HCT116 (cell line): ENCODE measurements around the gene ATF7. TPM values are rescaled to one million over a fixed set of nuclear protein-coding genes. Genes with fewer than 3 reads are reported as not detected.

Experiments
- ATAC-seq: fragments of 200-7000 bp; cut with Tn5 transposase; 2 replicates; pipeline ENCODE4 v1.9.1; 2020; ENCODE audit warnings: mild to moderate bottlenecking, moderate library complexity
- BruUV-seq: library from RNA; stranded (reverse); fragments of 400-500 nt; replicated peaks from 2 replicates; lab custom pipeline; 2021; lab: Mats Ljungman, UMichigan
- CTCF ChIA-PET: fragments of 300-600 bp; sonication (Branson Sonifier 250); formaldehyde crosslinking; loops from one replicate; lab custom pipeline; 2021; ENCODE audit warnings: antibody characterized with exemption; lab: Charles Lee
- POLR2A ChIA-PET: fragments of 300-600, 350-600 bp; sonication (Branson Sonifier 250); formaldehyde crosslinking; loops from one replicate; lab custom pipeline; 2021; ENCODE audit warnings: antibody characterized with exemption; lab: Charles Lee
- RAD21 ChIA-PET, 2 experiments: fragments of 300-600 bp; sonication (Branson Sonifier 250); formaldehyde crosslinking; loops; one replicate each; lab custom pipeline; 2023; ENCODE audit warnings: low total read pairs in 2 of 2; ENCODE audit not compliant: uncharacterized antibody in 2 of 2, unreplicated experiment in 2 of 2, low non-redundant PET in 1 of 2; lab: Charles Lee
- DNase-seq: peaks from one replicate; pipeline ENCODE4 v3.0.0-alpha.2; 2010; ENCODE audit warnings: low read depth, low spot score
- H2AFZ ChIP-seq: fragments of 200-600 bp; shearing (Covaris generic), sonication (generic); 2 replicates; pipeline ENCODE4 v1.6.1; 2017; ENCODE audit warnings: low read depth, mixed run types, mixed read lengths, antibody characterized with exemption, low read length; ENCODE audit not compliant: poor library complexity, severe bottlenecking
- H3K27ac ChIP-seq: 2 replicates; pipeline ENCODE4 v1.5.1; 2012; ENCODE audit warnings: low read depth, low read length
- H3K27me3 ChIP-seq: fragments of 200-600 bp; sonication (generic); 2 replicates; pipeline ENCODE4 v1.6.1; 2016; ENCODE audit warnings: mixed run types, low read length, mixed read lengths; ENCODE audit not compliant: insufficient read depth
- H3K36me3 ChIP-seq, 2 experiments: fragments of 200-500 bp in 1 of 2; fragments of 200-600 bp in 1 of 2; sonication (Bioruptor generic) in 1 of 2; sonication (generic) in 1 of 2; 2 replicates each; pipeline versions ENCODE4 v1.5.1 to v1.6.1; 2014 to 2016; ENCODE audit warnings: low read length in 2 of 2, inconsistent platforms in 1 of 2, mixed read lengths in 1 of 2, mixed run types in 1 of 2; ENCODE audit not compliant: insufficient read depth in 2 of 2, control insufficient read depth in 1 of 2
- H3K4me1 ChIP-seq, 2 experiments: fragments of 200-600 bp in 1 of 2; sonication (generic) in 1 of 2; 2 replicates each; pipeline versions ENCODE4 v1.5.1 to v1.6.1; 2012 to 2017; ENCODE audit warnings: low read length in 2 of 2, inconsistent platforms in 1 of 2, mild to moderate bottlenecking in 1 of 2, mixed read lengths in 1 of 2, mixed run types in 1 of 2, moderate library complexity in 1 of 2; ENCODE audit not compliant: insufficient read depth in 2 of 2, control insufficient read depth in 1 of 2
- H3K4me2 ChIP-seq: fragments of 200-600 bp; sonication (generic); 2 replicates; pipeline ENCODE4 v1.6.1; 2017; ENCODE audit warnings: mixed run types, low read length, mixed read lengths
- H3K4me3 ChIP-seq, 2 experiments: fragments of 200-600 bp in 1 of 2; sonication (generic) in 1 of 2; replicated peaks in 1 of 2; 2 replicates each; pipeline ENCODE4 v1.5.1; 2011 to 2016; ENCODE audit warnings: low read length in 2 of 2, control low read depth in 1 of 2, low read depth in 1 of 2, mild to moderate bottlenecking in 1 of 2, mixed read lengths in 1 of 2, mixed run types in 1 of 2
- H3K79me2 ChIP-seq: fragments of 200-600 bp; sonication (generic); 2 replicates; pipeline ENCODE4 v1.6.1; 2017; ENCODE audit warnings: mild to moderate bottlenecking, mixed run types, low read length, moderate library complexity, mixed read lengths; ENCODE audit not compliant: insufficient read depth
- H3K9ac ChIP-seq: fragments of 200-600 bp; sonication (generic); 2 replicates; pipeline ENCODE4 v1.6.1; 2016; ENCODE audit warnings: low read length, mixed read lengths
- H3K9me2 ChIP-seq: fragments of 200-600 bp; sonication (generic), shearing (Covaris generic); 2 replicates; pipeline ENCODE4 v1.6.1; 2017; ENCODE audit warnings: mixed run types, mild to moderate bottlenecking, moderate library complexity; ENCODE audit not compliant: insufficient read depth
- H3K9me3 ChIP-seq, 2 experiments: fragments of 200-500 bp in 1 of 2; fragments of 200-600 bp in 1 of 2; sonication (Bioruptor generic) in 1 of 2; sonication (generic) in 1 of 2; 2 replicates each; pipeline ENCODE4 v1.6.1; 2014 to 2017; ENCODE audit warnings: low read length in 2 of 2, mixed read lengths in 2 of 2, inconsistent platforms in 1 of 2, low read depth in 1 of 2, mild to moderate bottlenecking in 1 of 2, mixed run types in 1 of 2, moderate library complexity in 1 of 2; ENCODE audit not compliant: control insufficient read depth in 1 of 2, insufficient read depth in 1 of 2
- H4K20me1 ChIP-seq: fragments of 200-600 bp; sonication (generic), shearing (Covaris generic); 2 replicates; pipeline ENCODE4 v1.6.1; 2017; ENCODE audit warnings: mixed run types, mild to moderate bottlenecking, moderate library complexity; ENCODE audit not compliant: insufficient read depth
- ATF3 ChIP-seq: IDR thresholded peaks from 2 replicates; pipeline ENCODE4 v1.6.1; 2012
- CEBPB ChIP-seq: IDR thresholded peaks from 2 replicates; pipeline ENCODE4 v1.6.1; 2012; ENCODE audit warnings: low read depth
- CTCF ChIP-seq, 3 experiments: fragments of 200-600 bp in 1 of 3; sonication (generic) in 1 of 3; IDR thresholded peaks in 2 of 3; conservative IDR thresholded peaks in 1 of 3; 2 replicates each; pipeline ENCODE4 v1.5.1; 2012 to 2017; ENCODE audit warnings: low read depth in 2 of 3, low read length in 2 of 3, antibody characterized with exemption in 1 of 3, borderline replicate concordance in 1 of 3, control low read depth in 1 of 3, mild to moderate bottlenecking in 1 of 3, mixed read lengths in 1 of 3, mixed run types in 1 of 3, moderate library complexity in 1 of 3; ENCODE audit not compliant: insufficient read depth in 1 of 3
- EGR1 ChIP-seq: IDR thresholded peaks from 2 replicates; pipeline ENCODE4 v1.6.1; 2012; ENCODE audit warnings: low read depth
- ELF1 ChIP-seq: IDR thresholded peaks from 2 replicates; pipeline ENCODE4 v1.6.1; 2012; ENCODE audit warnings: low read depth, borderline replicate concordance
- EZH2 ChIP-seq: fragments of 200-600 bp; sonication (generic); IDR thresholded peaks from 2 replicates; pipeline ENCODE4 v1.6.1; 2017; ENCODE audit warnings: antibody characterized with exemption, mixed run types
- EZH2phosphoT487 ChIP-seq: fragments of 200-600 bp; IDR thresholded peaks from 2 replicates; pipeline ENCODE4 v1.6.1; 2018; ENCODE audit warnings: antibody characterized with exemption, borderline replicate concordance
- JUND ChIP-seq: IDR thresholded peaks from 2 replicates; pipeline ENCODE4 v1.6.1; 2012
- MAX ChIP-seq: IDR thresholded peaks from 2 replicates; pipeline ENCODE4 v1.6.1; 2012
- POLR2A ChIP-seq: IDR thresholded peaks from 2 replicates; pipeline ENCODE4 v1.7.0; 2011; ENCODE audit warnings: borderline replicate concordance; ENCODE audit not compliant: insufficient read depth, insufficient read length; ENCODE audit errors: extremely low read depth
- RAD21 ChIP-seq: IDR thresholded peaks from 2 replicates; pipeline ENCODE4 v1.6.1; 2012; ENCODE audit warnings: low read depth, mild to moderate bottlenecking
- SRF ChIP-seq: IDR thresholded peaks from 2 replicates; pipeline ENCODE4 v1.6.1; 2012; ENCODE audit warnings: low read depth
- TCF7L2 ChIP-seq: IDR thresholded peaks from 2 replicates; pipeline ENCODE4 v1.7.0; 2011; ENCODE audit warnings: borderline replicate concordance, inconsistent platforms; ENCODE audit not compliant: insufficient read depth, insufficient read length; ENCODE audit errors: extremely low read depth
- ZFX ChIP-seq: fragments of 450-650 bp; IDR thresholded peaks from 2 replicates; pipeline ENCODE4 v1.6.1; 2017
- ZNF274 ChIP-seq: fragments of 200-500 bp; sonication (Bioruptor generic); IDR thresholded peaks from 2 replicates; pipeline ENCODE4 v1.6.1; 2014; ENCODE audit warnings: mild to moderate bottlenecking, low read depth, low read length, inconsistent platforms
- intact Hi-C: fragments of 100-400 bp; cut with micrococcal nuclease; formaldehyde crosslinking; loops from 2 replicates; pipeline ENCODE4 v1.10.0; 2022
- total RNA-seq: library from RNA; stranded (reverse); gene quantifications from one replicate; pipeline ENCODE4 v1.2.1, GENCODE V29; 2021; ENCODE audit not compliant: unreplicated experiment

The ATF7 gene
- total RNA-seq, 1 experiment from 2014 or later: 24.0 TPM

- H3K9me2 ChIP-seq: no peaks in the 10 kb centered on the region
- ChIA-PET POLR2A (no interaction called here), CTCF (no interaction called here), RAD21 (no interaction called here)
- TF ChIP-seq CTCF (IDR thresholded peaks at IDR 0.05 in 2 of 3, conservative IDR thresholded peaks at IDR 0.05 in 1 of 3; ENCODE audit: borderline replicate concordance in 1 of 3, insufficient read depth in 1 of 3, low read depth in 2 of 3, low read length in 2 of 3): no peak
- TF ChIP-seq ZFX: no peak
- no peak for TF ChIP-seq EZH2
- TF ChIP-seq TCF7L2: no peak
- no peak for TF ChIP-seq RAD21
- no peak for TF ChIP-seq POLR2A
- TF ChIP-seq JUND: no peak
- no peak for TF ChIP-seq ATF3
- H3K27ac ChIP-seq: no peak overlapping the region
- DNase-seq: no peak
- BruUV-seq: no TSS peak
- no peaks in the 10 kb centered on the region for H3K4me1 ChIP-seq
- no peak overlapping the region for H3K9ac ChIP-seq
- intact Hi-C loops: no loop called here
- H3K27me3 ChIP-seq: no peaks in the 10 kb centered on the region
- H3K36me3 ChIP-seq: no peaks in the 10 kb centered on the region
- H3K79me2 ChIP-seq: no peaks in the 10 kb centered on the region; the same call in 1 of the 2 replicates
- no peak overlapping the region for H3K4me3 ChIP-seq
- ATAC-seq: no peak
- no peaks in the 10 kb centered on the region for H3K9me3 ChIP-seq
- H4K20me1 ChIP-seq: no peaks in the 10 kb centered on the region
- H2AFZ ChIP-seq: no peak overlapping the region
- no peak overlapping the region for H3K4me2 ChIP-seq
Observed at GRCh38 chr12:53589915-53590314, 36.3 kb downstream of the ATF7 start.

- intact Hi-C loops: no loop called here
- H3K79me2 ChIP-seq: no peaks in the 10 kb centered on the region; the same call in 1 of the 2 replicates
- ChIA-PET POLR2A (no interaction called here), CTCF (no interaction called here), RAD21 (no interaction called here)
- H3K4me2 ChIP-seq: no peak overlapping the region
- no peaks in the 10 kb centered on the region for H3K27me3 ChIP-seq
- no TSS peak for BruUV-seq
- no peaks in the 10 kb centered on the region for H4K20me1 ChIP-seq
- no peak overlapping the region for H3K4me3 ChIP-seq
- H2AFZ ChIP-seq: no peak overlapping the region
- no peak overlapping the region for H3K27ac ChIP-seq
- H3K9ac ChIP-seq: no peak overlapping the region
- ATAC-seq: no peak
- H3K9me3 ChIP-seq: no peaks in the 10 kb centered on the region
- no peak for DNase-seq
- no peak for TF ChIP-seq ATF3
- TF ChIP-seq JUND: no peak
- no peak for TF ChIP-seq EZH2phosphoT487
- no peak for TF ChIP-seq CEBPB
- TF ChIP-seq ZNF274: no peak
- TF ChIP-seq SRF: no peak
- TF ChIP-seq MAX: no peak
- TF ChIP-seq ELF1: no peak
- TF ChIP-seq ZFX: no peak
- no peak for TF ChIP-seq EGR1
- no peak for TF ChIP-seq RAD21
- TF ChIP-seq TCF7L2: no peak
- no peak for TF ChIP-seq EZH2
- no peaks in the 10 kb centered on the region for H3K36me3 ChIP-seq
- no peaks in the 10 kb centered on the region for H3K4me1 ChIP-seq
- no peaks in the 10 kb centered on the region for H3K9me2 ChIP-seq
Observed at GRCh38 chr12:53589423-53589822, 36.8 kb downstream of the ATF7 start.
